ENCODE measurements around the gene CPT2.
"Not testable (repeated sequence)": the region's sequence is repeated elsewhere in the genome, so short reads cannot be mapped to it uniquely, and the experiment has no call there.

CPT2 gene

GRCh38 chr1:53180226-53180625 lies 16.4 kb upstream of the CPT2 start:
- no peak for DNase-seq (ENCODE audit: low spot score)
- in situ Hi-C loops (cut with MboI; ENCODE audit: low sequenced_read_pairs, unreplicated experiment), result loop anchor here (25.0 kb wide), 2 partner anchors 268 to 468 kb away; partner anchors contain the start of gene ECHDC2
- no peak for TF ChIP-seq CTCF (IDR thresholded peaks at IDR 0.05; ENCODE audit: borderline replicate concordance, control extremely low read depth, extremely low read depth, insufficient read depth, missing control alignments)

- no peak for DNase-seq (ENCODE audit: low spot score)
- no peak for TF ChIP-seq CTCF (IDR thresholded peaks at IDR 0.05; ENCODE audit: borderline replicate concordance, control extremely low read depth, extremely low read depth, insufficient read depth, missing control alignments)
- in situ Hi-C loops (cut with MboI; ENCODE audit: low sequenced_read_pairs, unreplicated experiment), result loop anchor here (25.0 kb wide), 2 partner anchors 269 to 469 kb away; partner anchors contain the start of gene ECHDC2
These were observed 15.7 kb upstream of the CPT2 start for GRCh38 chr1:53180951-53181350.

- TF ChIP-seq CTCF (IDR thresholded peaks at IDR 0.05; ENCODE audit: borderline replicate concordance, control extremely low read depth, extremely low read depth, insufficient read depth, missing control alignments), result peak; percentile 72
- DNase-seq (ENCODE audit: low spot score), result peak; percentile 79
- in situ Hi-C loops (cut with MboI; ENCODE audit: low sequenced_read_pairs, unreplicated experiment), result loop anchor here (25.0 kb wide), 2 partner anchors 270 to 470 kb away; partner anchors contain the start of gene ECHDC2
These were observed 14.5 kb upstream of the CPT2 start for GRCh38 chr1:53182111-53182593.

GRCh38 chr1:53182716-53183094 lies 13.9 kb upstream of the CPT2 start:
- TF ChIP-seq CTCF (IDR thresholded peaks at IDR 0.05; ENCODE audit: borderline replicate concordance, control extremely low read depth, extremely low read depth, insufficient read depth, missing control alignments), result no peak
- DNase-seq (ENCODE audit: low spot score), result no peak
- in situ Hi-C loops (cut with MboI; ENCODE audit: low sequenced_read_pairs, unreplicated experiment), result loop anchor here (25.0 kb wide), 2 partner anchors 270 to 470 kb away; partner anchors contain the start of gene ECHDC2

GRCh38 chr1:53183095-53183990 lies 13.3 kb upstream of the CPT2 start:
- in situ Hi-C loops (cut with MboI; ENCODE audit: low sequenced_read_pairs, unreplicated experiment), result loop anchor here (25.0 kb wide), 2 partner anchors 271 to 471 kb away; partner anchors contain the start of gene ECHDC2
- no peak for DNase-seq (ENCODE audit: low spot score)
- TF ChIP-seq CTCF (IDR thresholded peaks at IDR 0.05; ENCODE audit: borderline replicate concordance, control extremely low read depth, extremely low read depth, insufficient read depth, missing control alignments), result no peak

GRCh38 chr1:53185955-53186297 lies 10.7 kb upstream of the CPT2 start:
- DNase-seq (ENCODE audit: low spot score), result not testable (repeated sequence)
- in situ Hi-C loops (cut with MboI; ENCODE audit: low sequenced_read_pairs, unreplicated experiment), result loop anchor here (25.0 kb wide), 2 partner anchors 274 to 474 kb away; partner anchors contain the start of gene ECHDC2

- no peak for TF ChIP-seq CTCF (IDR thresholded peaks at IDR 0.05; ENCODE audit: borderline replicate concordance, control extremely low read depth, extremely low read depth, insufficient read depth, missing control alignments)
- in situ Hi-C loops (cut with MboI; ENCODE audit: low sequenced_read_pairs, unreplicated experiment), result loop anchor here (25.0 kb wide), 2 partner anchors 274 to 474 kb away; partner anchors contain the start of gene ECHDC2
- DNase-seq (ENCODE audit: low spot score), result no peak
These were observed 10.1 kb upstream of the CPT2 start for GRCh38 chr1:53186533-53186932.
